HepG2 (cell line): ENCODE data around the gene JPH4. TPM values are rescaled to one million over a fixed set of nuclear protein-coding genes. Genes with fewer than 3 reads are reported as not detected.

Experiments used
- FOXA1 ChIP-seq, 2 experiments: fragments of 450-650 bp in 1 of 2; sonication (generic) in 1 of 2; formaldehyde crosslinking in 1 of 2; IDR thresholded peaks; 2 replicates each; pipeline versions ENCODE4 v1.4.0 to v1.6.1; 2016 to 2020; ENCODE audit warnings: missing genetic modification reagents in 1 of 2
- FOXO4 ChIP-seq: sonication (generic); formaldehyde crosslinking; conservative IDR thresholded peaks from 2 replicates; pipeline ENCODE4 v1.8.1; 2023; ENCODE audit warnings: missing genetic modification reagents
- HMGXB3 ChIP-seq: sonication (generic); formaldehyde crosslinking; IDR thresholded peaks from 2 replicates; pipeline ENCODE4 v1.4.0; 2020; ENCODE audit warnings: missing genetic modification reagents, borderline replicate concordance
- POGZ ChIP-seq: sonication (generic); formaldehyde crosslinking; IDR thresholded peaks from 2 replicates; pipeline ENCODE4 v1.4.0; 2020; ENCODE audit warnings: mild to moderate bottlenecking, missing genetic modification reagents
- SKI ChIP-seq: fragments of 450-650 bp; IDR thresholded peaks from one replicate; pipeline ENCODE4 v1.6.1; 2018; ENCODE audit warnings: mild to moderate bottlenecking; ENCODE audit not compliant: partially characterized antibody
- STAT6 ChIP-seq: sonication (generic); formaldehyde crosslinking; IDR thresholded peaks from 2 replicates; pipeline ENCODE4 v1.4.0; 2020; ENCODE audit warnings: missing genetic modification reagents, mild to moderate bottlenecking, borderline replicate concordance
- ZNF142 ChIP-seq: sonication (generic); formaldehyde crosslinking; IDR thresholded peaks from 2 replicates; pipeline ENCODE4 v1.4.0; 2020; ENCODE audit warnings: missing genetic modification reagents
- ZNF605 ChIP-seq: sonication (generic); formaldehyde crosslinking; IDR thresholded peaks from 2 replicates; pipeline ENCODE4 v1.8.0; 2022; ENCODE audit warnings: mild to moderate bottlenecking, missing genetic modification reagents
- polyA plus RNA-seq, 8 experiments: library from polyadenylated mRNA; depleted of rRNA in 3 of 8; stranded (reverse) in 7 of 8; unstranded in 1 of 8; fragments of >200 nt; fragmentation: Illumina TruSeq in 4 of 8; extraction: Trizol in 4 of 8; gene quantifications; 2 replicates each; pipeline versions ENCODE4 v1.2.1 to v1.2.3, GENCODE V29; 2011 to 2016; ENCODE audit warnings: low read depth in 4 of 8, missing spikeins in 1 of 8, mixed read lengths in 1 of 8; ENCODE audit not compliant: insufficient read depth in 1 of 8
- total RNA-seq, 5 experiments: library from RNA; depleted of rRNA; stranded (reverse); fragments of >200 nt; fragmentation: Illumina TruSeq; extraction: Trizol; gene quantifications; 2 replicates each; pipeline ENCODE4 v1.2.3, GENCODE V29; 2016; ENCODE audit warnings: low read depth in 1 of 5
- TF ChIP-seq, protein P1 (sequence below): sonication (generic); formaldehyde crosslinking; conservative IDR thresholded peaks from 2 replicates; pipeline ENCODE4 v1.4.0; 2020; ENCODE audit warnings: missing genetic modification reagents

Gene JPH4
- total and polyA plus RNA-seq, 2 of the 13 experiments (the other 11 are each of a cell fraction or from before 2014, with no cell fraction given), result 0.08 to 0.22 TPM

DNA sequence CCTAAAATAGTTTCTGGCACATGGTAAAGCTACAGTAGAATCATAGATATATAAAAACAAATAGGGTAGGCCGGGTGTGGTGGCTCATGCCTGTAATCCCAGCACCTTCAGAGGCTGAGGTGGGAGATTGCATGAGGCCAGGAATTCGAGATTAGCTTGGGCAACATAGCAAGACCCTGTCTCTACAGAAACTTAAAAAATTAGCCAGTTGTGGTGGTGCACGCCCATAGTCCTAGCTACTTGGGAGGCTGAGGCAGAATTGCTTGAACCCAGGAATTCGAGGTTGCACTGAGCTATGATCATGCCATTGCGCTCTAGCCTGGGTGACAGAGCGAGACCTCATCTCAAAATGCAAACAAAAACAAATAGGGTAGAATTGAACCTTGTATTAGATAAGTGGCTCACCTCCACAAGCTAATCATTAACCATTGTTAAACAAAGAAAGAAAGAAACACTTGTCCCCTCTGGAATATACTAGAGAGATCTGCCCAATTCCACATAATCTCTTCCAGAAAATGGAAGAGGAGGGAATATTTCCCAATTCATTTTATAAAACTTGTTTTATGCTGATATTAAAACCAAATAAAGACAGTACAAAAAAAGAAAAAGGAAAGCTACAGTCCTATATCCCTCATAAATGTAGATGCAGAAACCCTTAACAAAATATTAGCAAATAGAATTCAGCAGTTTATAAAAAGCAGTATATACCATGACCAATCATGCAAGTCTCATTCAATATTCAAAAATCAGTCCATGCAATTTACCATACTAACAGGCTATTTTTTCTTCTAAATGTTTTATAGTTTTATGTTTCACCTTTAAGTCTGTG is 34.9 kb upstream of the JPH4 start (continued):
- TF ChIP-seq STAT6, result peak; percentile 52; the same call in 1 of the 2 replicates
- TF ChIP-seq POGZ (CRISPR knock-in tag), result peak; percentile 95
- TF ChIP-seq FOXO4 (CRISPR knock-in tag), result no peak
- TF ChIP-seq ZNF142, result peak; percentile 93
- peak; percentile 46 for TF ChIP-seq SKI
- no peak for TF ChIP-seq ZNF605
- TF ChIP-seq, protein P1, sequence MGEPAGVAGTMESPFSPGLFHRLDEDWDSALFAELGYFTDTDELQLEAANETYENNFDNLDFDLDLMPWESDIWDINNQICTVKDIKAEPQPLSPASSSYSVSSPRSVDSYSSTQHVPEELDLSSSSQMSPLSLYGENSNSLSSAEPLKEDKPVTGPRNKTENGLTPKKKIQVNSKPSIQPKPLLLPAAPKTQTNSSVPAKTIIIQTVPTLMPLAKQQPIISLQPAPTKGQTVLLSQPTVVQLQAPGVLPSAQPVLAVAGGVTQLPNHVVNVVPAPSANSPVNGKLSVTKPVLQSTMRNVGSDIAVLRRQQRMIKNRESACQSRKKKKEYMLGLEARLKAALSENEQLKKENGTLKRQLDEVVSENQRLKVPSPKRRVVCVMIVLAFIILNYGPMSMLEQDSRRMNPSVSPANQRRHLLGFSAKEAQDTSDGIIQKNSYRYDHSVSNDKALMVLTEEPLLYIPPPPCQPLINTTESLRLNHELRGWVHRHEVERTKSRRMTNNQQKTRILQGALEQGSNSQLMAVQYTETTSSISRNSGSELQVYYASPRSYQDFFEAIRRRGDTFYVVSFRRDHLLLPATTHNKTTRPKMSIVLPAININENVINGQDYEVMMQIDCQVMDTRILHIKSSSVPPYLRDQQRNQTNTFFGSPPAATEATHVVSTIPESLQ, result 0 out of 2 replicates have a peak, but pooled peaks have one; percentile 35
- TF ChIP-seq HMGXB3 (CRISPR knock-in tag), result 0 out of 2 replicates have a peak, but pooled peaks have one; percentile 25
- TF ChIP-seq FOXA1 (IDR thresholded peaks at IDR 0.05), result peak; percentile 62; the same call in 1 of the 2 replicates
- peak; percentile 84 for TF ChIP-seq FOXA1 (CRISPR knock-in tag; IDR thresholded peaks at IDR 0.05)
